Measurements from ENCODE around the gene GPR180.

- TF ChIP-seq YY1 (IDR thresholded peaks at IDR 0.05; ENCODE audit: insufficient read depth, insufficient read length) (no peak), ZNF274 (IDR thresholded peaks at IDR 0.05; ENCODE audit: low read depth, low read length) (no peak), SUZ12 (IDR thresholded peaks at IDR 0.05; ENCODE audit: extremely low read depth, insufficient read depth, insufficient read length) (no peak)
These were observed 20.7 kb downstream of the GPR180 start for GRCh38 chr13:94622344-94622743.

Measured in NT2/D1 (cell line).